Measurements from ENCODE around the gene CHST13.

- TF ChIP-seq POLR2A (IDR thresholded peaks at IDR 0.05; ENCODE audit: low read depth, low read length) (no peak), TAF1 (IDR thresholded peaks at IDR 0.05; ENCODE audit: low read depth, low read length) (no peak)
Measured at GRCh38 chr3:126519506-126520455, 4.2 kb upstream of the CHST13 start.
